ENCODE results near the gene CDH12.

DNA sequence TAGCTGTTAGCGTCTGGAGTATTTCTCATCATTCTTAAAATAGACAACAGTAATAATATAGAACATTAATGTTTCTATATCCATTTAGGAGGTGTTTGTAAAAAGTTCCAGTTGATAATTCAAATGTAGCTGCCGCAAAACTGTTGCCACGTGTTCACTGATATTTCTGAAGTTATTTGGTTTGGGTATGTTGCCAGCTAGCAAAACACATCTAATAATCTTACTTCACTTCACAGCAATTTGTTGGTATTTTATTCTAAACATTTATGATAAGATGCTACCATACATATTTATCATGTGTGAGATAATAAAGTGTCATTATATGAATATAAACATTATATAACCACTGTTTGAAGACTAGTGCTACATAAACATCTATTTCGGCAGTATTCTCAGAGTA is 101.6 kb downstream of the CDH12 start:
- TF ChIP-seq, protein P1, sequence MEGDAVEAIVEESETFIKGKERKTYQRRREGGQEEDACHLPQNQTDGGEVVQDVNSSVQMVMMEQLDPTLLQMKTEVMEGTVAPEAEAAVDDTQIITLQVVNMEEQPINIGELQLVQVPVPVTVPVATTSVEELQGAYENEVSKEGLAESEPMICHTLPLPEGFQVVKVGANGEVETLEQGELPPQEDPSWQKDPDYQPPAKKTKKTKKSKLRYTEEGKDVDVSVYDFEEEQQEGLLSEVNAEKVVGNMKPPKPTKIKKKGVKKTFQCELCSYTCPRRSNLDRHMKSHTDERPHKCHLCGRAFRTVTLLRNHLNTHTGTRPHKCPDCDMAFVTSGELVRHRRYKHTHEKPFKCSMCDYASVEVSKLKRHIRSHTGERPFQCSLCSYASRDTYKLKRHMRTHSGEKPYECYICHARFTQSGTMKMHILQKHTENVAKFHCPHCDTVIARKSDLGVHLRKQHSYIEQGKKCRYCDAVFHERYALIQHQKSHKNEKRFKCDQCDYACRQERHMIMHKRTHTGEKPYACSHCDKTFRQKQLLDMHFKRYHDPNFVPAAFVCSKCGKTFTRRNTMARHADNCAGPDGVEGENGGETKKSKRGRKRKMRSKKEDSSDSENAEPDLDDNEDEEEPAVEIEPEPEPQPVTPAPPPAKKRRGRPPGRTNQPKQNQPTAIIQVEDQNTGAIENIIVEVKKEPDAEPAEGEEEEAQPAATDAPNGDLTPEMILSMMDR (IDR thresholded peaks at IDR 0.05): no peak
- TF ChIP-seq MYC (IDR thresholded peaks at IDR 0.05; ENCODE audit: borderline replicate concordance, low read length) (no peak), RFX5 (IDR thresholded peaks at IDR 0.05) (no peak), SREBF2 (IDR thresholded peaks at IDR 0.05) (no peak), POLR2A (IDR thresholded peaks at IDR 0.05; ENCODE audit: low read length) (no peak)
